NCI-H510A (cell line): Measurements from ENCODE around the gene BICD1.

Experiments
- DNase-seq: peaks from one replicate; lab custom pipeline; 2025; lab: John Stamatoyannopoulos, UW

BICD1 gene

DNA sequence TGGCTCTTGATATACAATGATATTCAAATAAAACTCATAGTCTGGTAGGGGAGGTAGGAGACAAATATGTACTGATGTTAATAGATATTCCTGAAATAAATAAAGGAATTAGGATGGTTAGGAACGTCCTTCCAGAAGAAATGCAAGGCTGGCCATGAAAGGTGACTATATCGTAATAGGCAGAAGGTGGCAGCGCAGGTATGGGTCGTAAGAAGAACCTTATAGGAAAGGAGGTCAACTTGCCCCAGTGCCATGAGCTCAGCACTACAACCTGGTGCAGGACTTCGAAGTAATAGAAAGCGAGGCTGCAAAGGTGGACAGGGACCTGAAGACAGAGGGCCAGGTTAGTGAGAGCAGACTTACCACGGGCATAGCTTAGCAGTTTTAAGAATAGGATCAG is 237.4 kb downstream of the BICD1 start:
- DNase-seq: no peak

DNA sequence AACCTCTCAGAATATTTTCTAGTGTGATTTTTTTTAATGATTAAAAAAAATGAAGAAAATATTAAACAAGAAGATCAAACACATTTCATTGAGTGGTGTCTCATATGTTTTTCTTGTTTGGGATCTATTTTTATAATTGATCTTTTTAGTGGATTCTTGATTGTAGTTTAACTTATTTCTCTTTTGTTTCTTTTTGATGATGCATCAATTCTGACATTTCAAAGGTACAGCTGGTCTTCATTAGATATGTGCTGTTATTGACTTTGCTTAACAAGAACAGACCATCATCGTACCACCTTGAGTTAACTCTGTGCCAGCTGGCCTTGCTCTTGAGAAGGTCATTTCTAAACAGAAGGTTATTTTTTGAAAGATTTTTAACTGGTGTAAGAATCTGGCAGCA is 246.9 kb downstream of the BICD1 start:
- DNase-seq: no peak

- DNase-seq: no peak
Measured at GRCh38 chr12:32357601-32358249, 251.1 kb downstream of the BICD1 start.

DNA sequence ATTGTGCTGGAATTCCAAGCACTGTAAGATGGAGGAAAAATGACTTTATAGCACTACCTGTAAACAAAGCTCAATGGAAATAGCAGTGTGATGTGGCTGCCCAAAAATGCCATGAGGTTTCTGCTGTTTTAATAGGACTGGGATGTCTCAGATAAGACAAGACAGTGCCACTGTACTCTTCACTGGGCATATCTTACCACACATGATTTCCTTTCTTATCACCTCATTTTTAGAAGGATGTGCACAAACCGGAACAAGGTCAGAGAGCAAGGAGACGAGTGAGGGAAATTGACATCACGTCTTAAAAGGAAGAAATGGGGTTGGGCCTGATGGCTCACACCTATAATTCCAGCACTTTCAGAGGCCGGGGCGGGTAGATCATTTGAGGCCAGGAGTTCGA is 254.3 kb downstream of the BICD1 start:
- DNase-seq: no peak

- DNase-seq: no peak
Measured at GRCh38 chr12:32362892-32363291, 256.2 kb downstream of the BICD1 start.

- no peak for DNase-seq
Measured at GRCh38 chr12:32365473-32366064, 258.9 kb downstream of the BICD1 start.

- DNase-seq: no peak
Measured at GRCh38 chr12:32366714-32367113, 260.1 kb downstream of the BICD1 start.

GRCh38 chr12:32367381-32367780 is 260.7 kb downstream of the BICD1 start:
- no peak for DNase-seq

DNA sequence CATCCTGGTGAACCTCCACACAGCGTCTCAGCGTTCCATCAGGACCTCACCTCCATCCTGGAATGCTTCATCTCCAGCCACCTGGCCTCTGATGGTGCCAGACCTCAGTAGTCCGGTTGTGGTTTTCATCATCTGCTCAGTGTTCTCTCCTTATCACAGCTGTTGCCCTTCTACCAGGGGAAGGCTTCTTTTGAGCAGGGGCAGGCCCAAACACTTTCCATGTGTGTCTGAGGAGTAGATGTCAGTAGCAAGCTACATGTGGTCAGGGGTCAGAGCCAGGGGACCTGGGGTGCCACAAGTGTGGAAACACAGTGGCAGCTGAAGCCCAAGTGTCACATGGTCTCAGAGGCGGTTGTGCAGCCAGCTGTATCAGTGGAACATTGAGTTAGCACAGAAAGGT is 262.6 kb downstream of the BICD1 start:
- no peak for DNase-seq

- DNase-seq: no peak
Measured at GRCh38 chr12:32377344-32378055, 270.9 kb downstream of the BICD1 start.

GRCh38 chr12:32379213-32379612 is 272.6 kb downstream of the BICD1 start:
- no peak for DNase-seq

DNA sequence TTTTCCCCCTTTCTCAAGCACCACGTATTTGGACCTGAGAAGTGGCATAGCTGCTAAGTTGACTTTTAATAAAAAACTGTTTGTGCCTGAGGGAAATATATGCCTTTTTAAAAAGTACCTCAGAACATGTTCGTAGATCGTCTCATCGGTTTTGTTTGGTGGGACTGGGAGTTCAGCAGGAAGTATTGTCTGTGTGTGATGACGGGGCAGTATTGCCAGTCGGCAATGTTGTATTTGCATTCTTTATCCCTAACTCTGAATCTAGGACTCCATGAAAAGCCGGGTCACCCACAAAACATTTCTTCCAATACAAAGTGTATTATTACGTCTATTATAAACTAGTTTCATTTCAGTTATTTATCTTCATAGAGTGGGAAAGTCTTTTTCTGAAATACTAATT is 273.0 kb downstream of the BICD1 start:
- no peak for DNase-seq

GRCh38 chr12:32382226-32382625 is 275.6 kb downstream of the BICD1 start:
- no peak for DNase-seq

- DNase-seq: peak; percentile 6
Measured at GRCh38 chr12:32390572-32391219, 284.0 kb downstream of the BICD1 start.

DNA sequence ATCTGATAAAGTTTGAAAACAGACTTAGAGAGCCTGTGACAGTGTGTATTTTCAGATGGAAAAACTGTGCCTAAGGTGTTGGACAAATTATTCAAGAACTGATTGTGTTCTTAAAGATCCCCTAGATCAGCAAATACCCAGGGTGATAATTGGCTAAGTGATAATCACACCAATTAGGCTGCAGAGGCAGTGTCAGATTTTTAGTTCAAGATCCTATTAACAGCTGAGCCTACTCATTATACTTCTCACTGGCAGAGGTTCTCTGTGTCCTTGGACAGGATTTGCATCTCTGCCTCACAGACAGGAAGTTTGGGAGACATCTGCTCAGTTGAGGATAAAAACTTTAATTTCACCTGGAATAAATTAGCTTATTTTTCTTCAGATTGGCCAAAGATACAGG is 288.4 kb downstream of the BICD1 start:
- no peak for DNase-seq

DNA sequence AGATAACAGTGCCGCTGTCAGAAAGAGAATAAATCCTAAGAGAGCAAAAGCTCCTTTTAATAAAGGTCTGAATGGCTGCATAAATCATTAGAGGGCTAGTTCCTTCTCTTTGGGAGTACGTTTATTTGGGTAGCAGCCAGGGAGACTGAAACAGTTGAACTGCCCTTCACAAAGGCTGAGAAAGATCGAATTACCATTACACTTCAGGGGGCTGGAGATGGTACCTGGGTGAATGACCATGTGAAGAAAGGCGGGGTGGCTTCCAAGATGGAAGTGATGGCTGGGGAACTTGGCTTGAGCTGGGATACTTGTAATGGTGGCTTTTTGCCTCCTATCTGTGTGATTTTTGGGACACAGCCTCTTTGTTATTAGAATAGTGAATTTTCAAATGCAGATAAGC is 291.0 kb downstream of the BICD1 start:
- no peak for DNase-seq

DNA sequence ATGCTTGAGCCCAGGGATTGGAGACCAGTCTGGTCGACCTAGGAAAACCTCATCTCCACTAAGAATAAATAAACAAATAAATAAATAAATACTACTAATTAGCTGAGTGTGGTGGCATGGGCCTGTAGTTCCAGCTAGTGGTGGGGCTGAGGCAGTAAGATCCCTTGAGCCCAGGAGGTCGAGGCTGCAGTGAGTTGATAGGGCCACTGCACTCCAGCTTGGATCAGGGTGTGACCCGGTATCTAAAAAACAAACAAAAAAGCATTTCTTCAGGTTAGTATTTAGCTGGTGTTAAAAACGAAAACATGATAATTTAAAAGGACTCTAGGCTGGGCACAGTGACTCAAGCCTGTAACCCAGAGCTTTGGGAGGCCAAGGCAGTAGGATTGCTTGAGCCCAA is 291.5 kb downstream of the BICD1 start:
- DNase-seq: no peak

DNA sequence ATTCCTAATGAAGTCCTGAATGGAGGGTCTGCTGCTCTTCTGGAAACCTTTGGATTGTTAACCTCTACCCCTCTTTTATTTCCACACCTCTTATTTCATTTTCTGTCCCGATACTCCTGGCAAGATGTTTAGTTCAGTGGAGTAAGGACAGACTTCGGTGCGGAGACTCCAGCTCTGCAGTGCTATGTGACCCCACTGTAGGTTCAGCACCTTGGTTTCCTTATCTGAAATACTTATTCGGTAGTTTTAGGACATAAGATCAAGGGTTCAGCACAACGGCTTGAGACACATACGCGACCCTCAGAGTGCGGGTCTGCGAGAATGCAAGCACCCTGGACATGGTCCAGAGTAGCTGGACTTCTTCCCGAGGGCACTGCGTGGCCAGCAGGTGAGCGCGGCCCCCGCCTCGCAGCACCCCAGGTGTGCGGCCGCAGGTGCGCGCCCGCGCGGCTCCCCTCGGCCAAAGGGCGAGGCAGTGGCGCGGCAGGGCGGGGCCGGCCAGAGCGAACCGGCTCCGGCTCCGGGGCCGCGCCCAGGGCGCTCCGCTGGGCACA is 292.2 kb downstream of the BICD1 start:
- no peak for DNase-seq

DNA sequence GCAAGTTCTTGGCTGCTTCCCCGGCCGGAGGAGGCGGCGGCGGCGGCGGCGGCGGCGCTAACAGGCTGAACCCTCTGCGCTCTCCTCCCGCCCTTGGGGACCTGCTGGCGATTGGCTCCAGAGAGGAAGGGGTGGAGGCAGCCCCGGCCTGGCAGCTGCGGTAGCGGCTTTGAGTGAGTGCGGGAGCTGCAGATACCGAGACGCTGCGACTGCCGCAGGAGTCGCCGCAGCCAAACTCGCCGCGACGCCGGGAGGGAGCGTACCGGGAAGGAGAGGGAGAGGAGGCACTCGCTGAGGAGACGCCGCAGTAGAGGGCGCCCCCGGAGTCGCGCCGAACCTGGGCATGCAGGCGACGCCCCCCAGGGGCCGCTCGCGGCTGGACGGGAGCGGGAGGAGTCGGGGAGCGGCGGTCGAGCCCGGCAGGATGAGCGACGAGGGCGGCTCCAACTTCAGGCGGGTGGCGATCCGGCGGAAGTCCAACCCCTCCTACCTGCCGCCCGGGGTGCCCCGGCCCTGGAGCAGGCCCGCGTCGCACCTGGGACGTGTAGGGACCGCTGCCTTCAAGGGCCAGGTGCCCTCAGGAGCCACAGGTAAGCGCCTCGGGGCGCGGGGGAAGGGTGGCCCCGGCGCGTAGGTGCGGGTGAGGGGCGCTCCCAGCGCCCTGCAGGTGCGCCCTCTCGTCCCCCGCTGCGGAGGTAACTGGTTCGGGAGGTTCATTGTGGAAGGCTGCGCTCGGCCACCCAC is 292.9 kb downstream of the BICD1 start, which contains the start of gene FGD4:
FGD4 (plus strand) TSS at position 189 of the 744 bp plus-strand sequence.
- DNase-seq: peak; percentile 81

DNA sequence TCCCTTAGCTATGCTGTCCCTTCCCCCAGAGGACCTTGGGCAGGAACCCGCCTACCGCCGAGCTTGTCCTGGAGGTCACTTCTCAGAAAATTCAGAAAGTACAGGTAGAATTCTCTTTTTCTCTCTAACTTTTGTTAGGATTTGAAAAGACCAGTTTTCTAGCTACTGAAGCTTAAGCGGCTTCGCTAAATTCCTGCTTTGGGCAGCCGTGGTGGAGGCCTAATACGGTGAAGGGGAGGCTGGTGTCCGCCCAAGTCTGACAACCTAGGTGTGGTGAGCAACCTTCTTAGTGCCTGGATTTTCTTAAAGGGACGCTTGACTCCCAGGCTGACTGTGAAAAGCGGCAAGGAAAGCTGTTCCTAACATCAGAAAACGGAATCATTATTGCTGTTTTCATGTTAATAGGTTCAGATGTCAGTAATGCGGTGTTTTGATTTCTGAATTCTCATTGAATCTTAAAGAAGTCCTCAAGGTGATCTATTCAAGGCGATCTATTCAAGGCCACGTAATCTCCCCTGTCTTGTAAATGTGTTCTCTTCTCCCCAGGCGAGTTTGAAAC is 293.5 kb downstream of the BICD1 start:
- no peak for DNase-seq

- DNase-seq: no peak
Measured at GRCh38 chr12:32400866-32401265, 294.2 kb downstream of the BICD1 start.

DNA sequence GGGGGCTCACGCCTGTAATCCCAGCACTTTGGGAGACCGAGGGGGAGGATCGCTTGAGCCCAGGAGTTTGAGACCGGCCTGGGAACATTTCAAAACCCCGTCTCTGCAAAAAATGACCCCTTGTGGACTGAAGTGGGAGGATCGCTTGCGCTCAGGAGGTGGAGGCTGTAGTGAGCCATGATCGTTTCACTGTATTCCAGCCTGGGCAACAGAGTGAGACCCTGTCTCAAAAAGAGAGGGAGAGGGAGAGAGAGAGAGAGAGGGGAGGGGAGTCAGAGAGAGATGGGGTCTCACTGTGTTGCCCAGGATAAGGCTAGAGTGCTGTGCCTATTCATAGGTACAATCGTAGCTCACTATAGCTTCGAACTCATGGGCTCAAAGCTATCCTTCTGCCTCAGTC is 295.5 kb downstream of the BICD1 start:
- no peak for DNase-seq
